GM12878 (cell line): Measurements from ENCODE around the gene SLC35B4. TPM values are rescaled to one million over a fixed set of nuclear protein-coding genes. Genes with fewer than 3 reads are reported as not detected.

ENCODE experiments used
- CEBPB ChIP-seq, 2 experiments: fragments of 150-350 bp in 1 of 2; IDR thresholded peaks; 2 replicates each; pipeline ENCODE4 v1.6.1; 2012 to 2014; ENCODE audit warnings: low read depth in 2 of 2, low read length in 2 of 2, borderline replicate concordance in 1 of 2, inconsistent platforms in 1 of 2
- EED ChIP-seq: sonication (generic); IDR thresholded peaks from 2 replicates; pipeline ENCODE4 v1.6.1; 2016; ENCODE audit warnings: antibody characterized with exemption, low read depth
- IKZF2 ChIP-seq, 2 experiments: fragments of 450-650 bp; IDR thresholded peaks; 2 replicates each; pipeline ENCODE4 v1.6.1; 2017; ENCODE audit warnings: mild to moderate bottlenecking in 2 of 2, moderate library complexity in 2 of 2
- JUNB ChIP-seq: IDR thresholded peaks from 2 replicates; pipeline ENCODE4 v1.6.1; 2016; ENCODE audit warnings: antibody characterized with exemption, mild to moderate bottlenecking
- MYC ChIP-seq: IDR thresholded peaks from 2 replicates; pipeline ENCODE4 v1.6.1; 2011; ENCODE audit warnings: mild to moderate bottlenecking, low read length, moderate library complexity, inconsistent platforms; ENCODE audit not compliant: insufficient read depth, insufficient replicate concordance, insufficient read length, severe bottlenecking
- NRF1 ChIP-seq: conservative IDR thresholded peaks from 2 replicates; pipeline ENCODE4 v1.6.1; 2011; ENCODE audit warnings: mild to moderate bottlenecking, low read depth, low read length, improper control_type of control experiment
- POLR2AphosphoS5 ChIP-seq: IDR thresholded peaks from 2 replicates; pipeline ENCODE4 v1.6.1; 2011; ENCODE audit warnings: mild to moderate bottlenecking, low read length, inconsistent platforms
- RELA ChIP-seq: fragments of 450-650 bp; IDR thresholded peaks from 2 replicates; pipeline ENCODE4 v1.8.0; 2014; ENCODE audit warnings: borderline replicate concordance; ENCODE audit not compliant: partially characterized antibody
- RUNX3 ChIP-seq: IDR thresholded peaks from 2 replicates; pipeline ENCODE4 v1.6.1; 2012; ENCODE audit warnings: low read length, inconsistent platforms
- SMC3 ChIP-seq: IDR thresholded peaks from 2 replicates; pipeline ENCODE4 v1.6.1; 2011; ENCODE audit warnings: low read length, improper control_type of control experiment, borderline replicate concordance
- SPI1 ChIP-seq: IDR thresholded peaks from 2 replicates; pipeline ENCODE4 v1.6.1; 2011; ENCODE audit warnings: low read depth, mild to moderate bottlenecking, low read length, moderate library complexity, borderline replicate concordance; ENCODE audit not compliant: insufficient read depth
- TBL1XR1 ChIP-seq: IDR thresholded peaks from 2 replicates; pipeline ENCODE4 v1.6.1; 2012; ENCODE audit warnings: low read depth, low read length, improper control_type of control experiment
- TCF3 ChIP-seq: IDR thresholded peaks from 2 replicates; pipeline ENCODE4 v1.6.1; 2012; ENCODE audit warnings: low read depth, mild to moderate bottlenecking, low read length, borderline replicate concordance; ENCODE audit not compliant: insufficient read depth
- YY1 ChIP-seq: IDR thresholded peaks from 2 replicates; pipeline ENCODE4 v1.6.1; 2011; ENCODE audit warnings: low read depth, mild to moderate bottlenecking, low read length
- ZBED1 ChIP-seq: IDR thresholded peaks from 2 replicates; pipeline ENCODE4 v1.6.1; 2016; ENCODE audit warnings: borderline replicate concordance
- ZZZ3 ChIP-seq: IDR thresholded peaks from 2 replicates; pipeline ENCODE4 v1.6.1; 2011; ENCODE audit warnings: low read depth; ENCODE audit not compliant: control insufficient read depth, insufficient read length
- polyA plus RNA-seq, 11 experiments: library from polyadenylated mRNA; depleted of rRNA in 4 of 11; unstranded in 6 of 11; stranded (reverse) in 5 of 11; fragments of >200 nt; fragmentation: Nextera tagmentation in 4 of 11; fragmentation: Illumina TruSeq in 1 of 11; extraction: Ambion mirVana in 4 of 11; extraction: Trizol in 1 of 11; gene quantifications; 1 replicate in 1 of 11; 2 replicates in 10 of 11; pipeline versions ENCODE4 v1.2.1 to v1.2.3, GENCODE V29; 2011 to 2016; ENCODE audit warnings: inconsistent platforms in 2 of 11, missing spikeins in 2 of 11, low read depth in 1 of 11
- total RNA-seq, 4 experiments: library from RNA; depleted of rRNA in 3 of 4; stranded (reverse); fragments of >200 nt in 3 of 4; fragmentation: Illumina TruSeq in 1 of 4; extraction: Trizol in 1 of 4; gene quantifications; 2 replicates each; pipeline versions ENCODE4 v1.2.1 to v1.2.3, GENCODE V29; 2013 to 2021
- TF ChIP-seq, protein P1 (sequence below): fragments of 450-650 bp; IDR thresholded peaks from 2 replicates; pipeline ENCODE4 v1.6.1; 2017; ENCODE audit warnings: borderline replicate concordance
- TF ChIP-seq, protein P2 (sequence below): fragments of 150-350 bp; IDR thresholded peaks from 2 replicates; pipeline ENCODE4 v1.6.1; 2014; ENCODE audit warnings: mild to moderate bottlenecking, low read depth, low read length
- TF ChIP-seq, protein P3 (sequence below): fragments of 450-650 bp; IDR thresholded peaks from 2 replicates; pipeline ENCODE4 v1.6.1; 2017; ENCODE audit warnings: low read depth, mild to moderate bottlenecking, moderate library complexity

The SLC35B4 gene
- total and polyA plus RNA-seq, 10 of the 15 experiments (the other 5 are each of a cell fraction or from before 2014, with no cell fraction given), result 3.6 to 23.9 (median 14.0) TPM

DNA sequence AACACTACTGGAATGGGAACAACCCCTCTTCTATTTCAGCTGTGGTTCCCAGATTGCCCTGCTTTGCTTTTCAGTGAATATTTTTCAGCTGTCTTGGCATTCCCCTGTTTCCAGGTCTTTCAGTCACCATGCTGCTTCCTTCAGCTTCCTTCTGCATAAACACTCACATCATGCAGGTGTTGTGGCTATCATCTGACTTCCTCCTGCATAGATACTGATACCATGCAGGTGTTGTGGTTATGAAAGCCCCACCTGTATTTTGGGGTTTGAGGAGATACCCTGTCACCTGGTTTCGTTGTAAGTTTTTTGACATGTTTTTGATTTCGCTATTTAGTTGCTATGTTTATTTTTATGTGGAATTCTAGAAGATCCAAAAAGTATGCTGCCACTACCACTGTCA is 71.5 kb downstream of the SLC35B4 start (continued):
- TF ChIP-seq, protein P1, sequence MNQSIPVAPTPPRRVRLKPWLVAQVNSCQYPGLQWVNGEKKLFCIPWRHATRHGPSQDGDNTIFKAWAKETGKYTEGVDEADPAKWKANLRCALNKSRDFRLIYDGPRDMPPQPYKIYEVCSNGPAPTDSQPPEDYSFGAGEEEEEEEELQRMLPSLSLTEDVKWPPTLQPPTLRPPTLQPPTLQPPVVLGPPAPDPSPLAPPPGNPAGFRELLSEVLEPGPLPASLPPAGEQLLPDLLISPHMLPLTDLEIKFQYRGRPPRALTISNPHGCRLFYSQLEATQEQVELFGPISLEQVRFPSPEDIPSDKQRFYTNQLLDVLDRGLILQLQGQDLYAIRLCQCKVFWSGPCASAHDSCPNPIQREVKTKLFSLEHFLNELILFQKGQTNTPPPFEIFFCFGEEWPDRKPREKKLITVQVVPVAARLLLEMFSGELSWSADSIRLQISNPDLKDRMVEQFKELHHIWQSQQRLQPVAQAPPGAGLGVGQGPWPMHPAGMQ, result no peak
- TF ChIP-seq TCF3, result peak; percentile 93
- no peak for TF ChIP-seq SMC3
- no peak for TF ChIP-seq TBL1XR1
- no peak for TF ChIP-seq IKZF2 (IDR thresholded peaks at IDR 0.05)
- no peak for TF ChIP-seq JUNB
- no peak for TF ChIP-seq MYC
- TF ChIP-seq, protein P2, sequence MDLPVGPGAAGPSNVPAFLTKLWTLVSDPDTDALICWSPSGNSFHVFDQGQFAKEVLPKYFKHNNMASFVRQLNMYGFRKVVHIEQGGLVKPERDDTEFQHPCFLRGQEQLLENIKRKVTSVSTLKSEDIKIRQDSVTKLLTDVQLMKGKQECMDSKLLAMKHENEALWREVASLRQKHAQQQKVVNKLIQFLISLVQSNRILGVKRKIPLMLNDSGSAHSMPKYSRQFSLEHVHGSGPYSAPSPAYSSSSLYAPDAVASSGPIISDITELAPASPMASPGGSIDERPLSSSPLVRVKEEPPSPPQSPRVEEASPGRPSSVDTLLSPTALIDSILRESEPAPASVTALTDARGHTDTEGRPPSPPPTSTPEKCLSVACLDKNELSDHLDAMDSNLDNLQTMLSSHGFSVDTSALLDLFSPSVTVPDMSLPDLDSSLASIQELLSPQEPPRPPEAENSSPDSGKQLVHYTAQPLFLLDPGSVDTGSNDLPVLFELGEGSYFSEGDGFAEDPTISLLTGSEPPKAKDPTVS, result no peak
- TF ChIP-seq YY1, result no peak
- TF ChIP-seq NRF1, result no peak
- TF ChIP-seq RUNX3, result peak; percentile 82
- TF ChIP-seq POLR2AphosphoS5, result no peak
- TF ChIP-seq ZBED1, result no peak
- no peak for TF ChIP-seq ZZZ3
- no peak for TF ChIP-seq CEBPB (IDR thresholded peaks at IDR 0.05; ENCODE audit: borderline replicate concordance in 1 of 2, low read depth in 2 of 2, low read length in 2 of 2)
- TF ChIP-seq, protein P3, sequence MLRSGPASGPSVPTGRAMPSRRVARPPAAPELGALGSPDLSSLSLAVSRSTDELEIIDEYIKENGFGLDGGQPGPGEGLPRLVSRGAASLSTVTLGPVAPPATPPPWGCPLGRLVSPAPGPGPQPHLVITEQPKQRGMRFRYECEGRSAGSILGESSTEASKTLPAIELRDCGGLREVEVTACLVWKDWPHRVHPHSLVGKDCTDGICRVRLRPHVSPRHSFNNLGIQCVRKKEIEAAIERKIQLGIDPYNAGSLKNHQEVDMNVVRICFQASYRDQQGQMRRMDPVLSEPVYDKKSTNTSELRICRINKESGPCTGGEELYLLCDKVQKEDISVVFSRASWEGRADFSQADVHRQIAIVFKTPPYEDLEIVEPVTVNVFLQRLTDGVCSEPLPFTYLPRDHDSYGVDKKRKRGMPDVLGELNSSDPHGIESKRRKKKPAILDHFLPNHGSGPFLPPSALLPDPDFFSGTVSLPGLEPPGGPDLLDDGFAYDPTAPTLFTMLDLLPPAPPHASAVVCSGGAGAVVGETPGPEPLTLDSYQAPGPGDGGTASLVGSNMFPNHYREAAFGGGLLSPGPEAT, result no peak
- 0 out of 2 replicates have a peak, but pooled peaks have one; percentile 3 for TF ChIP-seq SPI1
- TF ChIP-seq RELA, result no peak
- 0 out of 2 replicates have a peak, but pooled peaks have one; percentile 23 for TF ChIP-seq EED
- TF ChIP-seq, all 136 proteins: peak for 5

Other genes starting within 250 kb of the SLC35B4 start
- 0.06 and 0.11 TPM in 2 replicates for gene LRGUK, start 189.6 kb downstream of the SLC35B4 start, total RNA-seq (2014; rRNA removed)
- gene LRGUK, start 189.6 kb downstream of the SLC35B4 start, total RNA-seq (2014; rRNA removed; fragmentation: Illumina TruSeq; extraction: Trizol), result 0.04 and 0.09 TPM in 2 replicates
- gene LRGUK, start 189.6 kb downstream of the SLC35B4 start, total RNA-seq (2021), result 0.05 and 0.13 TPM in 2 replicates
- 0.14 and 0.16 TPM in 2 replicates for gene LRGUK, start 189.6 kb downstream of the SLC35B4 start, polyA plus RNA-seq (2011; rRNA removed)
- 0.06 and 0.14 TPM in 2 replicates for gene LRGUK, start 189.6 kb downstream of the SLC35B4 start, polyA plus RNA-seq (2014; fragmentation: Illumina TruSeq; extraction: Trizol)
- gene LRGUK, start 189.6 kb downstream of the SLC35B4 start, polyA plus RNA-seq (2014; fragmentation: Nextera tagmentation; extraction: Ambion mirVana), result under 1 TPM in 1 of 2 experiments, not detected in 1; 0.08 TPM
- gene LRGUK, start 189.6 kb downstream of the SLC35B4 start, polyA plus RNA-seq (2014; rRNA removed), result 0.13 and 0.27 TPM in 2 replicates
- gene LRGUK, start 189.6 kb downstream of the SLC35B4 start, polyA plus RNA-seq (2016; fragmentation: Nextera tagmentation; extraction: Ambion mirVana), result not detected
- 34.6 and 40.4 TPM in 2 replicates for gene AKR1B1, start 142.2 kb upstream of the SLC35B4 start, total RNA-seq (2014; rRNA removed)
- 102 and 103 TPM in 2 replicates for gene AKR1B1, start 142.2 kb upstream of the SLC35B4 start, total RNA-seq (2014; rRNA removed; fragmentation: Illumina TruSeq; extraction: Trizol)
- gene AKR1B1, start 142.2 kb upstream of the SLC35B4 start, total RNA-seq (2021), result 113 and 118 TPM in 2 replicates
- gene AKR1B1, start 142.2 kb upstream of the SLC35B4 start, polyA plus RNA-seq (2011; rRNA removed), result 209 and 252 TPM in 2 replicates
- 109 and 147 TPM in 2 replicates for gene AKR1B1, start 142.2 kb upstream of the SLC35B4 start, polyA plus RNA-seq (2014; fragmentation: Illumina TruSeq; extraction: Trizol)
- 100 to 1,000 TPM; 165 to 180 TPM for gene AKR1B1, start 142.2 kb upstream of the SLC35B4 start, polyA plus RNA-seq (2014; fragmentation: Nextera tagmentation; extraction: Ambion mirVana)
- 141 and 144 TPM in 2 replicates for gene AKR1B1, start 142.2 kb upstream of the SLC35B4 start, polyA plus RNA-seq (2014; rRNA removed)
- gene AKR1B1, start 142.2 kb upstream of the SLC35B4 start, polyA plus RNA-seq (2016; fragmentation: Nextera tagmentation; extraction: Ambion mirVana), result 100 to 1,000 TPM; 194 to 213 TPM
- gene AKR1B10, start 210.6 kb upstream of the SLC35B4 start, total RNA-seq (2014; rRNA removed), result not detected in 2 replicates
- not detected in 2 replicates for gene AKR1B10, start 210.6 kb upstream of the SLC35B4 start, total RNA-seq (2014; rRNA removed; fragmentation: Illumina TruSeq; extraction: Trizol)
- gene AKR1B10, start 210.6 kb upstream of the SLC35B4 start, total RNA-seq (2021), result 0.48 TPM in 1 of 2 replicates, not detected in the other
- gene AKR1B10, start 210.6 kb upstream of the SLC35B4 start, polyA plus RNA-seq (2011; rRNA removed), result not detected in 2 replicates
- not detected in 2 replicates for gene AKR1B10, start 210.6 kb upstream of the SLC35B4 start, polyA plus RNA-seq (2014; fragmentation: Illumina TruSeq; extraction: Trizol)
- not detected for gene AKR1B10, start 210.6 kb upstream of the SLC35B4 start, polyA plus RNA-seq (2014; fragmentation: Nextera tagmentation; extraction: Ambion mirVana)
- not detected in 2 replicates for gene AKR1B10, start 210.6 kb upstream of the SLC35B4 start, polyA plus RNA-seq (2014; rRNA removed)
- not detected for gene AKR1B10, start 210.6 kb upstream of the SLC35B4 start, polyA plus RNA-seq (2016; fragmentation: Nextera tagmentation; extraction: Ambion mirVana)
- not detected in 2 replicates for gene AKR1B15, start 232.2 kb upstream of the SLC35B4 start, total RNA-seq (2014; rRNA removed)
- not detected in 2 replicates for gene AKR1B15, start 232.2 kb upstream of the SLC35B4 start, total RNA-seq (2014; rRNA removed; fragmentation: Illumina TruSeq; extraction: Trizol)
- not detected in 2 replicates for gene AKR1B15, start 232.2 kb upstream of the SLC35B4 start, total RNA-seq (2021)
- gene AKR1B15, start 232.2 kb upstream of the SLC35B4 start, polyA plus RNA-seq (2011; rRNA removed), result 0.09 TPM in 1 of 2 replicates, not detected in the other
- not detected in 2 replicates for gene AKR1B15, start 232.2 kb upstream of the SLC35B4 start, polyA plus RNA-seq (2014; fragmentation: Illumina TruSeq; extraction: Trizol)
- not detected for gene AKR1B15, start 232.2 kb upstream of the SLC35B4 start, polyA plus RNA-seq (2014; fragmentation: Nextera tagmentation; extraction: Ambion mirVana)
- gene AKR1B15, start 232.2 kb upstream of the SLC35B4 start, polyA plus RNA-seq (2014; rRNA removed), result 0.06 TPM in 1 of 2 replicates, not detected in the other
- gene AKR1B15, start 232.2 kb upstream of the SLC35B4 start, polyA plus RNA-seq (2016; fragmentation: Nextera tagmentation; extraction: Ambion mirVana), result not detected